Ecto neural progenitor cell (in vitro differentiated cells): ENCODE data around the gene PRDM2.
A peak's percentile ranks its signal among the peaks of the same experiment; 100 is the strongest.

Experiments
- DNase-seq: peaks from one replicate; pipeline ENCODE4 v3.0.0-alpha.2; 2018; ENCODE audit warnings: low spot score

Gene PRDM2

DNA sequence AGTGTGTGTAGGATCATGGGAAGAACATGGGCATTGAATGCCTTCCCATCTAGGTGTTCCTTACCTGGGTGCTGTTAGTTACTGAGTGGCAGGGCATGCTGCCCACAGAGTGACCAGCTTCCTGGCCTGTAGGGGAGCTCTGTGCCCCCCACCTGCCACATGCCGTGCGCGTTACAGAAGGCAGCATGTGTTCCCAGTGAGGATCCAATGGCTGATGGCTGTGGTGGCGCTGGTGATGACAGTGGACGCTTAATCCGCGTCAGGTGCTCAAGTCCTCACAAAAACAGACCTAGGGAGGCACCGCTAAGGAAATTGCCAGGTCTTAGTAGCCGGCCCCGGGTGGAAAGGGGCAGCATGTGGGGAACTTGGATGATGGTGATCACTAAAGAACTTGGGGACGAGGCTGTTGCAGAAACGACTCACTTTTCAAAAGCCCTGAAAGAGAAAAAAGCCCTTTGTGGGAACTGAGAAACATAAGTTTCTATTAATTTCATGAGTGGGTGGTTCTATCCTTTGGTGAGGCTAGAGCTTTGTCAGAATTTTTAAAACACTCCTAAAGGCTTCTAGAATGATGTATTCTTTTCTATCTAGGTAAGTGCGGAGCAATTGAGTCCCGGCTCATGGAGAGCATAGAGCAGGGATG, 93.2 kb downstream of the PRDM2 start:
- DNase-seq, result no peak

DNA sequence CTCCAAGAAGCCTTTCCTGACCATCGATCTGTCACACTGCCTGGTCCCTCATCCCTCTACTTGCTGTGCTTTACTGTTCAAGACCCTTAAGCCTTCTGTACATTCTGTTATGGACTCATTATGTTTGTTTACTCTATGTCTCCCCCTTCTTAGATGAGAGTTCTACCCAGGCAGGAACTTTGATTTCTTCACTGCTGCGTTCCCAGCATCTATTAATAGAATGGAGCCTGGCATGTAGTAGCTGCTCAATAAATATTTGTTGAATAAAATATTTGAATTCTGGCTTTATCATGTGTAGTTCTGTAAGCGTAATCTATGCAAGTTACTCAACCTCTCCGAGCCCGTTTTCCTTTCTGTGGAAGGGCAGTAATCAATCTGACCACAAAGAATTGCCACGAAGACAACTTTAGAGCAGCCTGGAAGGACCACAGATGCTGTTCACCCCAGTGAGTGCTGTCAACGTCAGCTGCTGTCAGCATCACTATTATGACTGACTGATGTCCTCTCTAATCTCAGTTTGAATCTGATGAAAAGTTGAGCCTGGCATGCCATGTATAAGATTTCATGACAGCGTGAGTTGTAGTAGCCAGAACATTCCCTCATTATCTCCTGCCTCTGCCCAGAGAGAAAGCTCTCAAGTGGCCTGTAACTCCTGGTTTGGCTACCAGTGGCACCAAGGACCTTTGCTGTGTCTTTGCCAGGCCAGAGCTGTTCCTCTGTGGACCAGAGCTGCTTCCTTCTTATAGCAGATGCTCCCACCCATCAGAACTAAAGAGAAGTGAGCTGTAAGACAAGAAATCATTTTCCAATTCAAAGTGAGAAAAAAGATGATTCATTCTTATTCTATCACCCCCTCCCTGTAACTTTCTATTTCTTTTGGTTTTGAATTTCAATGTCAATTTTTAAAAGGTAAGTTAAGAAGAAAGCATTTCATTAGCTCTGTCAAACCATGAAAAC, 94.5 kb downstream of the PRDM2 start:
- DNase-seq, result no peak

DNA sequence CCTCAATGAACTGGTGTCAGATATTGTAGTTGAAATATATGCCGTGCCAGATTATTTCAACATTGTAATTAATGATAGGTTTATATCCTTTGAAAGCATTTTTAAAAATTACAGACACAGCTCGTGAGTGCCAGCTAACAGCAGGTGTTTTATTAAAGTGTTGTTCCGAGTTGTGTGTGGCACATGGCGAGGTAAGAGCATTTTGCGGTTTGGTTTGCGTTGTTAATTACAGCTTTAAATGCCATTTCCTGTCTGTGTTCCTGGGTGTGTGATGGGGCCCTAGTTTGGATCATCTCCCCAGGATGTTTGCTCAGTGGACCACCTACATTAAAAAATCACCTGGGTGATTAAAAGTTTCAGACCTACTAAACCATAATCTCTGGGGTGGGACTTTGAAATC, 97.4 kb downstream of the PRDM2 start:
- no peak for DNase-seq

DNA sequence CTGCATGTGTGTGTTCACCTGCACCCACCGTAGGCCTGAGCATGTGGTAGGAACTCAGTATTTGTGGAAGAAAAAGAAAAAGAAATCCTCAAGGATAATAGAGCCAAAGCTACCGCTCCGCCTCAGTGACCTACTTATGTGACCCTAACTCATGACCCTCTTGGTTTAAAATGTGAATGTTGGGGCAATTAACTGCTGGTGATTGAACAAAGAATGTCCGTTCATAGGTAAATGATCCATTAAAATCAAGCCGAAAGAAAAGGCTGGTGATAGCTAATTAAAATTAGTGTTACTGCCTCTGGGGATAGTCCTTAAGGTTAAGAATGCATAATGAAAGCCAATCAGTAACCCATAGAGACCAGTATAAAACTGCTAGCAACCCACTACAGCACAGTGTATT, 98.1 kb downstream of the PRDM2 start:
- DNase-seq, result no peak

DNA sequence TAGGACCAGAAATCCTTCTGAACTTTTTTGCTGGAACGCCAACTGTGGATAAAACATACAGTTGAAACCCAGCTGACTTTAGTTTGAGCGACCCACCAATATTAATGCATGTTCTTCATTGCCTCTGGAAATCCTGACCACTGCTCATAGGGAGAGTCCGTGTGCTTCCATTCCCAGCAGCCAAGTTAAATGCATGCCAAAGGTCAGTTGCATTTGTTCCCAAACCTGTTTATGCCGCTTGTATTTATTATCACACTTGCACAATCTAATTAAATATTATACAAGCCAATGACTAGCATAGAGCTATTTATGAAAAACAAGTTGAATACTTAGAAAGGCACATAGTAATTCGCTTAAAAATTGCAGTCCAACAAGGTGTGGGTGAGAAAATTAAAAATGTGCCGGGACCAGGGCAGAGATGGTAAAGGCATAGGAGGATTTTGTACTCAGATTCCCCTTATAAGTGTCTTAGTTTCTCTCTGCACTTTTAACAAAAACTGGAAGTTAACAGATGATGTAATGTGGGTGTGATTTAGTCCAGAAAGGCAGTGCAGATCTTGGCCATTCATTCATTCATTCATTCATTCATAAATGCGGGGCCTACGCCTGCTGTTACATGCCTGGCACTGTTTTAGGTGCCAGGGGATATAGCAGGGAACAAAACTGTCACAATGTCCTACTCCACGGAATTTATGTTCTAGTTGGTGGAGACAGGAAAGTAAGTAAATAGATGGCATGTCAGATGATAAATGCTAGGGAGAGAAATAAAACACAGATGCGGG, 99.7 kb downstream of the PRDM2 start:
- no peak for DNase-seq

DNA sequence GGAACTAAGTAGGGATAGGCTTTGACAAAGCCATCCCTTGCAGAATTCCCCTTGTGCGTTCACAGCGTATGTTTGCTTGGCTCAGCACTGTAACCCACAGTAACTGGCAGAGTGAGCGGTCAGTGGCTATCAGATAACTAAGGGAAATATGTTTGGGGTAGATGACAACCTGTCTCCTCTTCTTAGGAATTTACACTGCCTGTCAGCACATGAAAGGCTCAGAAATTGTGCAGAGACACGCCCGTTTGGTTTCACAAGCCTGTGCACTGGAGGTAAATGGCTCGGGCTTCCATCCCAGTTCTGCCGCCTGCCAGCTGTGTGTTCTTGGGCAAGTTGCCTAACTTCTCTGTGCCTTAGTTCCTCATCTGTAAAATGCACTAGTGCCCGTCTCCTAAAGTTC, 101.2 kb downstream of the PRDM2 start:
- no peak for DNase-seq

DNA sequence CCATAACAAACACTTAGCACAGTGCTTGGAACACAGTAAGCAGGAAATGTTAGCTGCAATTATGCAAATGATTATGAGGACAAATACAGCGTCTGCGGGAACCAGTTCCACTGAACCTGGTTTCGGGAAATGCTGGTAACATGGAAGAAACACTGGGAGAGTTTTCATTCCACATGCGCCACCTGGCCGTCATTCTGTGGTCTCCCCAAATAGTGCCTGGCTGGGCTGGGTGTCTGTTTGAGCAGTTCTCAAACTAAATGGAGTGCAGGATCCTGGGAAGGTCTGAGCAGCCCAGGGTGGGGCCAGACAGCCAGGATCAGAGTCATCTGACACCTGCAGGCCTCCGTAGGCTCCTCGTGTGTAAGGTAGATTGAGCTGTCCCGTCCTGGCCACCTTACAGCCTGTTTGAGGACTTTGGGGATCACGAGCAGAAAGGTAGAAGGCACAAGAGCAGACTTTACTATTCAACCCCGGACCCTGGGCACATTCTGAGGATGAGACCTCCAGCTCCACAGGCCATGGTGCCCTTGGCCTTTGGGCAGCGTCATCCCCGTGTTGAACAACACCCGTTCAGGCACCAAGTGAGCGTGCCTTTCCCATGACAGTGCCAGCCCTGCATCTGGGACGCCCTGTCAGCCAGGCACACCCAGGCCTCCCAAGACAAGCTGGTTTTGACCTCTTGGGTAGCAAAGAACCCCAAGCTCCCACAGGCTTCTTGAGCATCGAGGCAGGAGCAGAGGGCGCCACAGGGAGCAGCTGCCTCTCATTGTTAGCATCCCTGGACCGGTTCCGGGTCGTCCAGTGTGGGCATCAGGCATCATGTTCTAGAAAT, 101.9 kb downstream of the PRDM2 start:
- no peak for DNase-seq

DNA sequence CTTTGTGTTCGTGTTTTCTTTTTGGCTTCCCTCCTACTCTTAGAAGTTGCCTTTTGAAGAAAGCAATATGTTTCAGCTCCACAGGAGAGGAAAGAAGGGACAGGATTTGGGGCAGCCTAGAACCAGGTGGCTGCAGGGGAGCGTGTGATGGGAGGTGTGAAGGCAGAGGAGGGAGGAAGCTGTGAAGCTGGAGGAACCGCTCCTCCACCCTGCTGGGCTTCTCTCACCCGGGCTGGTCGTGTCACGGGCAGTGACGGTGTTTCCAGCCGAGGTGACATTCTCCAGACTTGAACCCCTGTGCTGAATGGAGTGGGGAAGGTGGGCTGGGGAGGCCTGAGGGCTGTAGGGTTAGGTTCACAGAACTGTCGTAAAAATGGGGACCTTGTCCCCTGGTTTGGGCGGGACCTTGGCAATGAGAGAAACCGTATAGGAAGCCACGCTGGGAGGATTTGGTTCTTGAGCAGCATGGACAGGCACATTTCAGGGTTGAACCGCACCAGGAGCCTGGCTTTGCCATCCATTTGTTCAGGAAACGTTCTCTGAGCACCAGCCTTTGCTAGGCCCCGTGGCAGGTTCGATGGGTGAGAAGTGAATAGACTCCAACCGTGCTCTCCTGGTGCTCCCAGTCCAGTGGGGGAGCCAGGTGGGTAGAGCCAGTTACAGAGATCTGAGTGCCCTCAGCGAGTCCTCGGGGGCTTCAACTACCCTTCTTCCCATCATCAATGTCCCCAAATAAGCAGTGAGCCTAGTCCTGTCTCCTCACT, 103.0 kb downstream of the PRDM2 start:
- no peak for DNase-seq

DNA sequence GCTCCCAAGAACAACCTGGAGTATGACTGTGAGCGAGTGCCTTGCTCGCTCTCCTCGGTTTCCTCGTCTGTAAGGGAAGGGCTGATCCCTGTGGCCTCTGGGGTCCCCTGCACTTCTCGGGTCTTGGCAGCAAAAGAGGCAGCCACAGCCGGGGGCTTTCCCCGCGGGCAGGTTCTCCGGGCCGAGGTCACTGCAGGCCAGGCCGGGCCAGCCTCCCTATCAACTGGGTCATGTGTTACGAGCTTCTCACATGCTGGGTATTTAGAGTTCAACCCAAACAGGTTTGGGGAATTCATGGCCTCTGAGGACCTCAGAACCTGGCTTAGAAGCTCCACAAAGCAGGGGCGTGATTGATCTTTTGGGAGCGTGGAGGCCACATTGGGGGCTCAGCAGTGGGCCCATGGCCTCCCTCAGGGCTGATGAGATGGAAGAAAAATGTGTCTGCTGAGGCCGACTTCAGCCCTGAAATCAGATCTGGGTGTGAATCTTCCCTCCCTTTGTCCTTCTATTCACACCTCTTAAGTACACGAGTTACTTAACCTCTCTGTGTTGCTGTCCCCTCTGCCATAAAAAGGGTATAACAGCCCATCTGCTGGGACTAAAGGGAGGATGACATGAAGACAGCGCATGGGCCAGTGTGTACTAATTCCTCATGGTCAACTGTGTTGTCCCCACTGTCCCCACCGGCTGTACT, 103.7 kb downstream of the PRDM2 start:
- DNase-seq, result no peak

DNA sequence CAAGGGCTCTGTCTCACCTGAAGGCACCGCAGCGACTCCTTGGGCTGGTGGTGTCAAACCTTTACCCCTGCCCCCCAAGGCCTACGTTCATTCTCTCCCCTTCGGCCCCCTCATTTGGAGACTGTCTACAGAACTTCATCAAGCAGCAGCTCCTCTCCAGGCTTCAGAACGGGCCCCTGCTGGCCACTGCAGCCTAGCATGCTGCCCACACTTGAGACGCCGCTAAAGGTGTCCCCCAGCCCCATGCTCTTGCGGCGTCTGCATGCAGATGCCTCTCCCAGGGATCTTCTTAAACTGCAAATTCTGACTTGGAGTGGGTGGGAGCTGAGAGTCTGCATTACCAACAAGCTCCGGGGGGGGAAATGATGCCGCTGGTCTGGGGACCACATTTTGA, 104.2 kb downstream of the PRDM2 start:
- no peak for DNase-seq

DNA sequence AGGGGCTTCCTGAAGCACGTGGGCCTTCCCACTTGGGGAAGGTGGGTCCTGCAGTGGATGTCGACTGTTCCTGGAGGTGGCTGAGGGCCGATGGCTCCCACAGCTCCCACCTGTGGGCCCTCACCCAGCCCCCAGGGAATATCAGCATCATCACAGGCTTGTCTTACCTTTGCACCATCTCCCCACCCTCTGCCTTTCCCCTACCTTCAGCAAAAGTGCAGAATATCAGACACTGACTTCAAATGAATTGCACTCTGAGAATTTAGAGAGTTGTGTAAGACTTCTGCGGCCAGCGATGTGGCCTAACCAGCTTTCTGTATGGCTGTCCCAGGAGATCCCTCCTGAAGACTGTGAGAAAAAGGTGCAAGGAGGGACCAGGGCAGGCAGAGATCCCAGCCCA, 105.4 kb downstream of the PRDM2 start:
- DNase-seq, result no peak

DNA sequence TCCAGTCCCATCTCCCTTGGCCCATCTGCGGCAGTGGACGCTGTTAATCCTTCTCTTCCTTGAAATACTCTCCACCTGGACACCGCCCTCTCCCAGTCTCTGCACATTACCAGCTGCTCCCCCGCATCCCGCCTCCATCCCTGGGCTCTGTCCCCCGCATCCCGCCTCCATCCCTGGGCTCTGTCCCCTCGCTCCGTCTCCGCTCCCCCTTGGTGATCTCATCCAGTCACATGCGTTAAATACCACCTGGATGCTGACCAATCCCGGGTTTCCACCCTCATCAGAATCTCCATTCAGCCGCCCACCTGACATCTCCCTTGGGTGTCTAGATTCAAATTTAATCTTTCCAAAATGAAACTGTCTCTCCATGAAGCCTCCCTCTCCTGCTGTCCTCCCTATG, 106.1 kb downstream of the PRDM2 start:
- DNase-seq, result no peak

DNA sequence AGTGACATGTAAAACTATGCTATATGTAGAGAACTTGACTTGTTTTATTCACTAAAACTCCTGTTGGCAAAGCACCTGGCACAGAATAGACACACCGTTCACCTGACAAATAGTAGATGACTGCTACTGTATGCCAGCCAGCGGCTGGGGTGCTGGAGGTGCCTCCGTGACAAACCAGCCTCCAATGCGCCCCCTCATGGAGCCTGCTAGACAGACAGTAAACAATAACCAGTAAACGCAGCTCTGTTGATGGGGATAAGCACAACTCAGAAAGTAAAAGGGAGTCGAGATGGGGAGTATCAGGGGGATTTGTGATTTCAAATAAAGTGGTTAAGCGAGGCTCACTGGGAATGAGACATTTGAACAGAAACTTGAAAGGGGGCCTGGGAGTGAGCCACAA, 107.2 kb downstream of the PRDM2 start:
- peak; percentile 69 for DNase-seq

DNA sequence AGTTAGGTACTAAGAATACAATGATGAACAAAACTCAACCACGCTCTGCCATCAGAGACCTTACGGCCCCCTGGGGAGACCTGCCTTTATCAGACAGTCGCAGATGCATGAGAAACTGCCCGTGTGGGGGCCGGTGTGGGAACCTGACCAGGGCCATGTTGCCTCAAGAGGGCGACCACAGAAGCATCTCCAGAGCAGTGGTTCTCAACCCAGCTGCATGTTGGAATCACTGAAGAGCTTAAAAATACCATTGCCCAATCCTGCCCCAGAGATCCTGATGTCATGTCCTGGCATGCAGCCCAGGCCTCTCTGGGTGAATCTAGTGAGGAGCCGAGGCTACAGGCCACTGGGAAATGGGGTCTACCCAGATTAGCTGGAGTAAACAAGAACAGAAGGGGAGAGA, 108.7 kb downstream of the PRDM2 start:
- DNase-seq, result no peak

DNA sequence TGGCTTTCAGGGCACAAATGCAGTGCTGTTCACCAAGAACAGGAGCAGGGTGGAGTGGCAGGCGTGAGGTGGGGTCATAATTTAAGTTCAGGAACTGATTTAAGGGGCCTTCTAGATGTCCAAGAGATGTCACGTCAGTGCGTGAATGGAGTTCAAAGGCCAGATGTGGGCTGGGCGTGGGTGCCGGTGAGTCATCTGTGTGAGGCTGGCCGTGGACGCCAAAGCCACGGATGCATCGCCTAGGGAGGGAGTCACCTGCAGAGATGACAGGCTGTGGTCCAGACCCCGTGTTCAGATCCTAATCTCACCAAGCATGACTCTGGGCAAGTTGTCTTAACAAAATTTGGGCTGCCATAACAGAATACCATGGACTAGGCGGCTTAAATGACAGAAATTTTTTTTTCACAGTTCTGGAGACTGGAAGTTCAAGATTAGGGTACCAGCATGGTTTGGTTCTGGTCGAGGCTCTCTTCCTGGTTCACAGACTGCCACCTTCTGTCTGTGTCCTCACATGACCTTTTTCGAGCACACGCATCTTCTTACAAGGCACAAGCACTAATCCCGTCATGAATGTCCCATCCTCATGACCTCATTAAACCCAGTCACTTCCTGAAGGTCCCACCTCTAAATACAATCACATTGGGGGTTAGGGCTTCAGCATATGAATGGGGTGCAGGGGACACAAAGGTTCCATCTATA, 109.6 kb downstream of the PRDM2 start:
- DNase-seq, result no peak

DNA sequence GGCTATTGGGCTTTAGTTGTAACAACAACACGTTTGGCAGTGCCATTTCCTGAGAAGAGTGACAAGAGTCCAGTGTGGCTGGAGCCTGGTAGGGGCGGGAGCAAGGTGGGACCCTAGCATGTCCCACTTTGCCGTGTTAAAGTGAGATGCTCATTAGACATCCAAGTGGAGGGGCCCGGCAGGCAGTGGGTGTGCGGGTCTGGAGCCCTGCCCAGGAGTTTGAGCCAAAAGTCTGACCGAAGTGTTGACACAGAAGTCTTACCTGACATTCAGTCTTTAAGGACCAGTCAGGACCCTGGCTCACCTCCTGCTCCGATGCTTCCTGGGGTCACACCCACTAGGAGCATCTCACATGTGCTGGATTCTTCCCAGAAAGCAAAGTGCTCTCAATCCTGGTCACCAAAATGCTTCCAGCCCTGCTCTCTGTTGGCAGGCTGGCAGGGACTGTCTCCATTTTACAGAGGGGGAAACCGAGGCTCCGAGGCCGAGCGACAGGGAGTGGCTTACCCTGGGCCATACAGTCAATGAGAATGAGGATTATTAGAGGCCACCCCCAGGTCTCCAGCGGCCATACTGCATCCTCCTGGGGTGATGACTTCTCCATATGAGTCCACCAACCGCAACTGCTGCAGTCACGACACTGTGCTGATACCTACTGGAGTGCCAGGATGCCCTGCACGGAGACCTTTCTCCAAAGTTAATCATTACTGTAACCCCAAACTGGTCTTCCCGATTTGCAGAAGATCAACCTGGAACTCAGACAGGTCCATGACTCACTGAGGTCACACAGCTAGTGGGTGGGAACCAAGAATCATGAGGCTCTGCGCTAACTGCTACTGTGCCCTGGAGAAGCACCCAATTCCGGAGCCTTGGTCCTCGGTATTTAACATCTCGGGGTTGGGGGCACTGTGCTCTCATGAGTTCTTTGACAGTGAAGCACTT, 112.7 kb downstream of the PRDM2 start:
- DNase-seq, result no peak

DNA sequence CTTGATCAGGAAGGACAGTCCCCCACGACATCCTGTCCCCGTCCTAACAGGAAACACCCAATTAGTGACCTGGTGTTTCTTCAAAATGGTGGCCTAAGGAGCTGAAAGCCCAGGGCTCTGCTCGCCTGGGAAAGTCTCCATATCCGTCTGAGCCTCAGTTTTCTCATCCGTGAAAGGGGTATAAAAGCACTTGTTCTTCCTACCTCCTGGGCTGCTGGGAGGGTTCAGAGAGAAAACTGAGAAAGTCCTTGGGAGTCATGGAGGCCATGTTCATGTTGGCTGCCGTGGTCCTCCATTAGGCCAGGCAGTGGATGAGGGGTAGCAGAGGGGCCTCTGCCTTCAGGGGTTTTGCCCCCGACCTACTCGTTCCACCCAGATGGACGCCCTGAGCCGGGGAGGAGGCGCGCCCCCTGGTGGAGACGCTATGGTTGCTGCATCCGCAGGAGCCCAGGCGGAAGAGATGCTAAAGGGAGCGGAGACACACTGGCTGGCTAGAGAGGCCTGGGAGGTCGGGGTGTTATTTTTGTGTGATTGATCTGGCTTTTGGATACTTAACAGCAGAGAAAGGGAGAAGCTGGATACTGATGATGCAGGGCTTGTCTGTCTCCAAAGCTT, 113.5 kb downstream of the PRDM2 start:
- DNase-seq, result peak; percentile 81

DNA sequence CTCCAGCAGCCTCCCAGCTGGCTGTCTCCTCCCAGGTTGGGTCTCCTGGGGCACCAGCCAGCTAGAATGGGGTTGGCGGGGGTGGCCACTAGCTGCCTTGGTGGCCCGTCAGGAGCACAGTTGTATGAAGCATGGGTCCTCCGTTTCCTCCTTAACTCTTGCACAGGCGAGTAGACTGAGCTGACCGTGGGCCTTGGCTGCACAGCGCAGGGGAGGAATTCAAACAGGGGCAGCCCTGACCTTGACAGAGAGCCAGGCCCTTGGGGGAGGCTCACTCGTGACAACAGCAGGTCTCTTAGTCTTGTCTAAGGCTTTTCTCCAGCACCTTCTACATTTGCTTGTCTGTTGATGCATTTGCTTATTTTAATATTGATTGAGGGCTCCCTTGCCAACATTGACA, 114.1 kb downstream of the PRDM2 start:
- no peak for DNase-seq
